Activated CD8-positive, alpha-beta T cell treated with anti-CD3 and anti-CD28 coated beads, Interleukin-2, amount 10 ng/mL, durations not matched to agents 7 days and 5 days (primary cell): Measurements from ENCODE around the gene PNPLA5. TPM values are rescaled to one million over a fixed set of nuclear protein-coding genes. Genes with fewer than 3 reads are reported as not detected.
A peak's percentile ranks its signal among the peaks of the same experiment; 100 is the strongest.
"Not testable (repeated sequence)": the region's sequence is repeated elsewhere in the genome, so short reads cannot be mapped to it uniquely, and the experiment has no call there.

Experiments used
- ATAC-seq: fragments of 150-1000 bp; cut with Tn5 transposase; one replicate; pipeline ENCODE4 v1.10.0; 2021; ENCODE audit warnings: moderate library complexity
- CTCF ChIA-PET: fragments of 350-600 bp; sonication (Branson Sonifier 250); formaldehyde crosslinking; loops from one replicate; lab custom pipeline; 2021; ENCODE audit warnings: antibody characterized with exemption; lab: Charles Lee
- POLR2A ChIA-PET: fragments of 350-600 bp; sonication (Branson Sonifier 250); formaldehyde crosslinking; loops from one replicate; lab custom pipeline; 2021; ENCODE audit warnings: antibody characterized with exemption; lab: Charles Lee
- DNase-seq: peaks from one replicate; pipeline ENCODE4 v3.0.0-alpha.2; 2020
- H3K27ac Mint-ChIP-seq: one replicate; pipeline ENCODE4 v1.8.0; 2021; ENCODE audit warnings: mild to moderate bottlenecking, mixed read lengths
- H3K27me3 Mint-ChIP-seq: one replicate; pipeline ENCODE4 v1.8.0; 2021; ENCODE audit warnings: low read depth, mixed read lengths
- H3K36me3 Mint-ChIP-seq: one replicate; pipeline ENCODE4 v1.8.0; 2021; ENCODE audit warnings: low read depth, mixed read lengths
- H3K4me1 Mint-ChIP-seq: one replicate; pipeline ENCODE4 v1.8.0; 2021; ENCODE audit warnings: low read depth, mixed read lengths
- H3K4me3 Mint-ChIP-seq: one replicate; pipeline ENCODE4 v1.8.0; 2021; ENCODE audit warnings: mild to moderate bottlenecking, mixed read lengths
- H3K9me3 Mint-ChIP-seq: one replicate; pipeline ENCODE4 v1.8.0; 2022; ENCODE audit warnings: mixed read lengths; ENCODE audit not compliant: insufficient read depth
- total RNA-seq, 2 experiments: library from RNA; stranded (reverse); gene quantifications; one replicate each; pipeline ENCODE4 v1.2.3, GENCODE V29; 2021

The PNPLA5 gene
- total RNA-seq, 2 experiments from 2014 or later = not detected

DNA sequence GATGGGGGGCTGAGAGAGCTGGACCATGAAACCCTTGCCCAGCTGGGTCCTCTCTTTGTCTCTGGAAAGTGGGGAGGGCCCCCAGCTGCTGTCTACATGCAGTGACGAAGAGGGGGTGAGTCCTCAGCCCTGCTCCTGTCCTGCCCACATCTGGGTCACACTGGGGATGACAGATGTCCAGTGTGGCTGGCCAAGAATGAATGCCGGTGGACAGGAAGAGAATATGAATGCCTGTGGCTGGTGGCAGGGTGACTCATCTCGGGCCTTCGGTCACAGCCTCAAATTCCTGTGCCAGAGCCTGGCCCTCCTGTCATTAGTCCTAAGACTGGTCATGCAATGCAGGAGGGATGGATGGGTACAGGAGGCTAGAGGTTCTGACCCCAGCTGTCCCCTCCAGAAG lies 29.6 kb upstream of the PNPLA5 start:
- H3K4me1 Mint-ChIP-seq = peaks cover 6% of the 10 kb centered on the region
- CTCF ChIA-PET = no interaction called here

DNA sequence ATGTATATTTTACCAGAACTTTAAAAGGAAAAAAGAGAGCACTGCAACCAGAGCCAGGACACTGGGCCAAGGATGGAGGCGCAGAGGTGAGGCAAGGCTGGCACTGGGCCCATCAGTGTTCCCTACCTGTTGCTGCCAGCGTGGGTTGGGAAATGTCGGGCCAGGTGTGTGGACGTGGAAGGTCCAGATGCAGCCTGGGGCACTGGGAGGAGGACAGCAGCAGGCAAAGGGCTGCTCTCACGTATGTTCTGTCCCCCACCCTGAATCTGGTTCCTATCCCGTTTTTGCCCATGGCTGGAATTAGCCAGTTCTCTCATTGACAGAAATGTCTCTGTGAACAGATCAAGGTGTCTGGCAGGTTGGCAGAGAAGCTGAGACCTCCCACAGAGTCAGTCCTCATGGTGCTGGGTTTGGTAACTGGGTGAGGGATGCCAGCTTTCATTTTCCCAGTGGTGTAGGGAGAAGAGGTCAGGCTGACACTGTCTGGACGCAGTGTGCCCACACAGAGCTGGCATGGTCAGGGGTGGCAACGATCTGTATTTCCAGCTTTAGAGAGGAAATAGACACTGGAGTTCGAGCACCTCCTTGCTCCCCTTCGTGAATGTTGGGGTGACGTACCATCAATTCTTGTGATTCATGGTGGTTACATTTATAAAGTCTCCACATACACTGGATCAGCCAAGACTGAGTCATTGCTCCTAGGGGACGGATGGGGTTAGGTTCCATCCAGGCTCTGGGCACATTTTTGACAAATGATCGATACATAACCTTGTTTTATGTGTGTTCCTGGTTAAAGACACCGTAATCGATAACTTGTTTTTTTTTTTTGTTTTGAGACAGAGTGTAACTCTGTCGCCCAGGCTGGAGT lies 27.5 kb upstream of the PNPLA5 start:
- peaks cover 6% of the 10 kb centered on the region for H3K27me3 Mint-ChIP-seq
- no peaks in the 10 kb centered on the region for H3K9me3 Mint-ChIP-seq
- DNase-seq (no peak), ATAC-seq (no peak)
- peaks cover 5% of the 10 kb centered on the region for H3K4me1 Mint-ChIP-seq
- CTCF ChIA-PET = no interaction called here
- no peak overlapping the region for H3K4me3 Mint-ChIP-seq
- no peaks in the 10 kb centered on the region for H3K36me3 Mint-ChIP-seq
- POLR2A ChIA-PET = no interaction called here
- no peak overlapping the region for H3K27ac Mint-ChIP-seq

More for the DNA sequence above, 29.6 kb upstream of the PNPLA5 start:
- DNase-seq = no peak
- Mint-ChIP-seq H3K27me3 (peaks cover 16% of the 10 kb centered on the region), H3K9me3 (no peaks in the 10 kb centered on the region), H3K4me3 (no peak overlapping the region), H3K36me3 (no peaks in the 10 kb centered on the region), H3K27ac (no peak overlapping the region)
- ATAC-seq = no peak
- POLR2A ChIA-PET = no interaction called here

DNA sequence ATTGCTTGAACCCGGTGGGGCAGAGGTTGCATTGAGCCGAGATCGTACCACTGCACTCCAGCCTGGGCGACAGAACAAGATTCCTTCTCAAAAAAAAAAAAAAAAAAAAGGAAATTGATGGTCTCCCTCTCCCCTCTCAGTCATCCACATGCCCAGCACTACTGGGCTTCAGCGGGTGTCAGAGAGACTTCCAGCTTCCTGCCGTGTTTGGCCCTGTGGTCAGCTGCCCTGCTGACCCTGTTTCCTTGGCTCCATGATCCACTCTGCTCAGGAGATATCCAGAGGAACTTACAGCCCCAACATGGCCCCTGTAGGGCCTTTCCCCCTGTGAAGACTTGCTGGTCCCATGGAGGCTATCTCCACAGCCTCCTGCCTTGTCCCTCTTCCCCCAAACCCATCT lies 25.7 kb upstream of the PNPLA5 start:
- DNase-seq (no peak), ATAC-seq (no peak)
- Mint-ChIP-seq H3K4me1 (no peaks in the 10 kb centered on the region), H3K27ac (no peak overlapping the region), H3K4me3 (no peak overlapping the region), H3K27me3 (peaks cover 1% of the 10 kb centered on the region), H3K36me3 (no peaks in the 10 kb centered on the region), H3K9me3 (no peaks in the 10 kb centered on the region)
- POLR2A ChIA-PET = no interaction called here
- CTCF ChIA-PET = no interaction called here

DNA sequence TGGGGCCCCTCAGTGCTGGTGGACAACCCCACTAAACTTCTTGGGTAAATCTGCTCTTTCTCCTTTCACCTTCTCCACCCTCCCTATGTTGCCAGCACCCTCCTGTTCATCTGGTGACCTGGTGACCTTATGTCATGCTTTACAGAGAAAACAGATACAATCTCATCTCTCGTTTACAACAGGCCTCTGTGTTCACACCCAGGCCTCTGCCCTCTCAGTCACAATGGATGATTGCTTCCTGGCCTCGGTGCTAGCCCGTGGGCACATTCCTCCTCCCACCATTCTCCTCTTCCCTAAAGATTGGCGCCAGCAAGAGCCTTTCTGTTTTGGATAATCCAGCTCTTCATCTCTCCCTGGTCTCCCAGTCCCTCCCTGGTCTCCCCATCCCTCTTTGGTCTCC lies 19.5 kb upstream of the PNPLA5 start:
- no peak for ATAC-seq
- Mint-ChIP-seq H3K4me3 (no peak overlapping the region), H3K27me3 (peaks cover 15% of the 10 kb centered on the region), H3K36me3 (no peaks in the 10 kb centered on the region), H3K27ac (no peak overlapping the region), H3K9me3 (no peaks in the 10 kb centered on the region), H3K4me1 (no peaks in the 10 kb centered on the region)
- ChIA-PET POLR2A (no interaction called here), CTCF (no interaction called here)
- no peak for DNase-seq

DNA sequence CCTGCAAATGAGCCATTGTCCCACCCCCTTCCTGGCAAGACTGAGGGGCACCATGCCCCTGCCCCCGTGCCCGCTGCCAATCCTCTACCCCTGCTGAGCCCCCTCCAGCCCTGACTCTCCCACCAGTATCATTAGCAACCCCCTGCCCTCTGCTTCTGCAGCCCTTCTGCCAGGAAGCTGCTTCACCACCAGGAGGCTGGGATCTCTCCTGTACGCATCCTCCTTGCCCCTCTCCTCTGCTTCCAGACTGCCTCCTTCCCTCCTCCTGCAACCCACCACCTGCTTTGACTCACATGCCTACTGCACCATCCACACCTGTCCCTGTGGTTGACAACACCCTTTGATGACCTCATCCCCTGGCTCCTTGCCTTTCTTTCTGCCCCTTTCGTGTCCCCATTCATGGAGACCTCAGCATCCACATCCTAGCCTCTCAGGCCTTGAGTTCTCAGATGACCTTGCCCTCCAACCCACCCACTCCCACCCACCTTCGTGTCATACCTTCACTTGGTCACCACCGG lies 18.4 kb upstream of the PNPLA5 start:
- H3K27me3 Mint-ChIP-seq = peaks cover 15% of the 10 kb centered on the region
- CTCF ChIA-PET = no interaction called here
- H3K27ac Mint-ChIP-seq = no peak overlapping the region
- H3K9me3 Mint-ChIP-seq = no peaks in the 10 kb centered on the region
- no peaks in the 10 kb centered on the region for H3K4me1 Mint-ChIP-seq
- ATAC-seq = no peak
- H3K4me3 Mint-ChIP-seq = no peak overlapping the region
- DNase-seq = no peak
- POLR2A ChIA-PET = no interaction called here
- no peaks in the 10 kb centered on the region for H3K36me3 Mint-ChIP-seq

DNA sequence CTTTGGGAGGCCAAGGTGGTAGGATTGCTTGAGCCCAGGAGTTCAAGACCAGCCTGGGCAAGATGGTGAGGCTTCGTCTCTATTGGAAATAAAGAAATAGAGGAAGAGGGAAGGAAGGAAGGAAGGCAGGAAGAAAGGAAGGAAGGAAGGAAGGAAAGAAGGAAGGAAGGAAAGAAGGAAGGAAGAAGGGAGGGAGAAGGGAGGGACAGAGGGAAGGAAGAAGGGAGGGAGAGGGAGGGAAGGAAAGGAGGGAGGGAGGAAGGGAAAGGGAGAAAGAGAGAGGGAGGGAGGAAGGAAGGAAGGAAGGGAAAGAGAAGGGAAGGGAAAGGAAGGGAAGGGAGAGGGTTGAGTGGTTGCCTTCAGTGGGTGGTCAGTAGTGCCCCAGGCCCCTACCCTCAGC lies 17.9 kb upstream of the PNPLA5 start:
- no peak for ATAC-seq
- Mint-ChIP-seq H3K4me1 (no peaks in the 10 kb centered on the region), H3K27ac (no peak overlapping the region), H3K36me3 (no peaks in the 10 kb centered on the region), H3K27me3 (peaks cover 15% of the 10 kb centered on the region), H3K4me3 (no peak overlapping the region), H3K9me3 (no peaks in the 10 kb centered on the region)
- POLR2A ChIA-PET = no interaction called here
- no peak for DNase-seq
- CTCF ChIA-PET = no interaction called here

DNA sequence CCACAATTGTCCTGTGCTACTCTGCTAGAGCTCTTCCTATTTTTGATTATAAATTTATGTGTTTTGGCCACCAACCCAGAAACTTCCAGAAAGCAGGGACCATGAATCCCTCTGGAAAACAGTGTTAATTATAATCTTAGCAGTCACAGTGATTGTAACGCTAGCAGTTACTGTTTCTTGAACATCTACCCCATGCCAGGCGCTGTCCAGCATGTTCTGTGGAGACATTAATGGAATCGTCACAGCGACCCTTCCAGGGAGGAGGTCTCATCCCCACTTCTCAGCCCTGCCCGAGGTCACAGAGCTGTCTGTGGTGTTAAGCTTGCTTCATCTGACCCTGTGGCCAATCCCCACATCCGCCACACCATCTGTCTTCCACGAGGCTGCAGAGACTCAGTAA lies 13.9 kb upstream of the PNPLA5 start:
- Mint-ChIP-seq H3K4me3 (no peak overlapping the region), H3K4me1 (no peaks in the 10 kb centered on the region), H3K9me3 (no peaks in the 10 kb centered on the region), H3K27me3 (peaks cover 7% of the 10 kb centered on the region), H3K27ac (no peak overlapping the region), H3K36me3 (no peaks in the 10 kb centered on the region)
- no peak for ATAC-seq
- CTCF ChIA-PET = interaction anchor here (1.5 kb wide), 1 partner anchor 23 kb away, joined by 4 read pairs; no protein-coding TSS in a partner anchor
- DNase-seq = no peak
- POLR2A ChIA-PET = no interaction called here

DNA sequence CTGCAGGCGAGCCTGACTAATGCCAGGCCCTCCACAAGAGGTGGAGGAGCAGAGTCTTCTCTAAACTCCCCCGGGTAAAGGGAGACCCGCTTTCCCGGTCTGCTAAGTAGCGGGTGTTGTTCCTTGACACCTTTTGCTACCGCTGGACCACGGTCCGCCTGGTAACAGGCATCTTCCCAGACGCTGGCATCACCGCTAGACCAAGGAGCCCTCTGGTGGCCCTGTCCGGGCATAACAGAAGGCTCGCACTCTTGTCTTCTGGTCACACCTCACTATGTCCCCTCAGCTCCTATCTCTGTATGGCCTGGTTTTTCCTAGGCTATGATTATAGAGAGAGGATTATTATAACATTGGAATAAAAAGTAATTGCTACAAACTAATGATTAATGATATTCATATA lies 12.6 kb upstream of the PNPLA5 start:
- H3K27ac Mint-ChIP-seq, H3K27me3 Mint-ChIP-seq, ATAC-seq, POLR2A ChIA-PET, H3K36me3 Mint-ChIP-seq, H3K9me3 Mint-ChIP-seq, H3K4me3 Mint-ChIP-seq, H3K4me1 Mint-ChIP-seq: not testable (repeated sequence)
- CTCF ChIA-PET = interaction anchor here (1.9 kb wide), 1 partner anchor 42 kb away, joined by 5 read pairs; no protein-coding TSS in a partner anchor
- peak; percentile 32 for DNase-seq

DNA sequence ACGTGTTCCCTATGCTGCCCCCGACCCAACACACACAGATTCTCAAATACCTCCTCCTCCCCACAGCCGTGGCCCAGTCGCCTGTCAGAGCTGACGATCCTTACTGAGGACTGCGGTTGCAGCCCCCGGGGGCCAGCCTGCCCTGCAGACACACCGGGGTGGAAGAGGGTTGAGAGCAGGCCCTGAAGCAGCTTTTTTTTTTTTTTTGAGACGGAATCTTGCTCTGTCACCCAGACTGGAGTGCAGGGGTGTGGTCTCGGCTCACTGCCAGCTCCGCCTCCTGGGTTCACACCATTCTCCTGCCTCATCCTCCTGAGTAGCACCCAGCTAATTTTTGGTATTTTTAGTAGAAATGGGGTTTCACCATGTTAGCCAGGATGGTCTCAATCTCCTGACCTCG lies 11.2 kb upstream of the PNPLA5 start:
- H3K27ac Mint-ChIP-seq, H3K4me3 Mint-ChIP-seq, H3K4me1 Mint-ChIP-seq, H3K36me3 Mint-ChIP-seq, ATAC-seq, DNase-seq, H3K27me3 Mint-ChIP-seq, H3K9me3 Mint-ChIP-seq: not testable (repeated sequence)
- CTCF ChIA-PET = interaction anchor here (1.5 to 1.9 kb wide), 2 partner anchors 20 to 43 kb away, joined by 5 read pairs; no protein-coding TSS in a partner anchor
- POLR2A ChIA-PET = interaction anchor here (0.9 kb wide), 1 partner anchor 12 kb away, joined by 4 read pairs; the partner anchor contains the start of gene PNPLA5

DNA sequence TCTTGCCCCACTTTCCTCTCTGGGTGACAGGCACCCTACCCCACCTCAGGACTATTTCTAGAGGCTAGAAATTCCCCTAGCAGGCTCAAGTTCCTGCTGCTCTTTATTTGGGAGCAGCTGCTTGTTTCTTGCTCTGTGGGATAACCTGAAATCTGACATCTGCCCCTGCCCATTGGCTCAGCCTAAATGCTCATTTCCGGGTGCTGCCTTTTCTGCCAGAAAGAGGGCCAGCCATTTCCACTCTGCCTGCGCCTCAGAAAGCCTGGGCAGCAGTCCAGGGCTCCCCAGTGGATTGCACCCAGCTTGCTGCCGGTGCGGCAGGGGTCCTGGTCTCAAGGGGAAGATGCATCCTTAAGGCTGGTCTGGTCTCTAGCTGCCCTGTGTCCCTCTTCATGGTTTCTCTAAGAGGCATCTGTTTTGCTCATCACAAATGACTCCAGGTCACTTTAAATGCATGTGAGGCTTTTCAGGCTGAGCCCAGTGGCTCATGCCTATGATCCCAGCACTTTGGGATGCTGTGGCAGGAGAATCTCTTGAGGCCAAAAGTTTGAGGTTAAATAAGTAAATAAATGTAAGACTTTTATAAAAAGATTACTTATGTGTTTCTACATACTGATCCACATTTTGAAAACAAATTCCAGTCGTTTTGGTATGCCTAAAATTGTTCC lies 10.3 kb upstream of the PNPLA5 start:
- no peak for ATAC-seq
- DNase-seq = no peak

DNA sequence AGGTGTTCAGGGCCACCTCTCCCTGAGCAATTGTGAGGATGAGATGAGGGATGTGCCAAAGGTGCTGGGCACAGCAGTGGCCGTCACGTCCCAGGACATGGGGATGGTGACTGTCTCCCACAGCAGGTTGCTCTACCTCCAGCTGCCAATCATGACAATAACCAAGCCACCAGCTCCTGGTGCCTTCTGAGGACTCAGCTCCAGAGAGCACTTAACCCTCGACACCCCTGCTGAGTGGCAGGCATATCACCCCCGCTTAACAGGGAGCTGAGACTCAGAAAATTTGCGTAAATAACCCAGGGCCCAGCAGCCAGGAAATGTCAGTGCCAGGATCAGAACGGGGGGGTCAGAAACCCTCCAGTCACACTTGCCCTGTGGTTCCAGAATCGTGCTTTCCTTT lies 8.4 kb upstream of the PNPLA5 start:
- no peak for ATAC-seq
- Mint-ChIP-seq H3K27ac (no peak overlapping the region), H3K4me3 (no peak overlapping the region), H3K4me1 (no peaks in the 10 kb centered on the region), H3K36me3 (no peaks in the 10 kb centered on the region), H3K9me3 (no peaks in the 10 kb centered on the region), H3K27me3 (peaks cover 3% of the 10 kb centered on the region)
- no peak for DNase-seq
- ChIA-PET POLR2A (no interaction called here), CTCF (interaction anchor here (1.8 to 2.6 kb wide), 3 partner anchors 14 to 17 kb away, joined by 6 to 9 read pairs (median 8); no protein-coding TSS in a partner anchor)

More for the DNA sequence above, 10.3 kb upstream of the PNPLA5 start:
- Mint-ChIP-seq H3K27me3 (peaks cover 3% of the 10 kb centered on the region), H3K36me3 (no peaks in the 10 kb centered on the region), H3K4me3 (no peak overlapping the region), H3K4me1 (no peaks in the 10 kb centered on the region), H3K9me3 (no peaks in the 10 kb centered on the region), H3K27ac (no peak overlapping the region)
- ChIA-PET CTCF (interaction anchor here (1.5 kb wide), 1 partner anchor 19 kb away, joined by 5 read pairs; no protein-coding TSS in a partner anchor), POLR2A (interaction anchor here (0.9 kb wide), 1 partner anchor 11 kb away, joined by 4 read pairs; the partner anchor contains the start of gene PNPLA5)
